Measurements from ENCODE around the gene MTMR1. TPM values are rescaled to one million over a fixed set of nuclear protein-coding genes. Genes with fewer than 3 reads are reported as not detected.

MTMR1 gene
- total RNA-seq, 1 donor from 2014 or later = 152 TPM

GRCh38 chrX:150719621-150720020 lies 26.4 kb downstream of the MTMR1 start:
- DNase-seq (ENCODE audit: low spot score in 2 of 2) = no peak
- TF ChIP-seq CTCF (IDR thresholded peaks at IDR 0.05) = no peak
- Histone ChIP-seq H3K27ac (no peak overlapping the region), H3K27me3 (no peaks in the 10 kb centered on the region), H3K4me1 (no peaks in the 10 kb centered on the region), H3K9me3 (no peaks in the 10 kb centered on the region), H3K4me3 (no peak overlapping the region), H3K36me3 (no peaks in the 10 kb centered on the region)
- intact Hi-C loops (cut with DNase I) = loop anchor here (5.0 kb wide), 1 partner anchor 757 kb away; no protein-coding TSS in a partner anchor

- TF ChIP-seq CTCF (IDR thresholded peaks at IDR 0.05) = no peak
- intact Hi-C loops (cut with DNase I) = no loop called here
- no peak for DNase-seq (ENCODE audit: low spot score in 2 of 2)
- peaks cover 4 to 22% of the 10 kb centered on the region in 2 donors for H3K36me3 ChIP-seq
- no peak overlapping the region for H3K4me3 ChIP-seq
- no peaks in the 10 kb centered on the region for H3K27me3 ChIP-seq
- no peaks in the 10 kb centered on the region for H3K9me3 ChIP-seq
- no peak overlapping the region for H3K27ac ChIP-seq
- no peaks in the 10 kb centered on the region for H3K4me1 ChIP-seq
These were observed 36.8 kb downstream of the MTMR1 start for GRCh38 chrX:150729956-150730355.

GRCh38 chrX:150730719-150731118 lies 37.5 kb downstream of the MTMR1 start:
- intact Hi-C loops (cut with DNase I) = no loop called here

GRCh38 chrX:150731795-150732194 lies 38.6 kb downstream of the MTMR1 start:
- Histone ChIP-seq H3K9me3 (no peaks in the 10 kb centered on the region), H3K4me3 (no peak overlapping the region), H3K27ac (no peak overlapping the region), H3K36me3 (peaks cover 4 to 25% of the 10 kb centered on the region in 2 donors), H3K4me1 (no peaks in the 10 kb centered on the region), H3K27me3 (no peaks in the 10 kb centered on the region)
- intact Hi-C loops (cut with DNase I) = no loop called here
- no peak for TF ChIP-seq CTCF (IDR thresholded peaks at IDR 0.05)
- DNase-seq (ENCODE audit: low spot score in 2 of 2) = no peak

More at GRCh38 chrX:150730719-150731118, 37.5 kb downstream of the MTMR1 start:
- H3K27me3 ChIP-seq = no peaks in the 10 kb centered on the region
- no peak overlapping the region for H3K27ac ChIP-seq
- peaks cover 4 to 25% of the 10 kb centered on the region in 2 donors for H3K36me3 ChIP-seq
- no peak overlapping the region for H3K4me3 ChIP-seq
- DNase-seq (ENCODE audit: low spot score in 2 of 2) = no peak
- H3K4me1 ChIP-seq = no peaks in the 10 kb centered on the region
- no peaks in the 10 kb centered on the region for H3K9me3 ChIP-seq
- TF ChIP-seq CTCF (IDR thresholded peaks at IDR 0.05) = no peak

GRCh38 chrX:150736475-150736874 lies 43.3 kb downstream of the MTMR1 start:
- no peak overlapping the region for H3K27ac ChIP-seq
- intact Hi-C loops (cut with DNase I) = no loop called here
- H3K4me1 ChIP-seq = no peaks in the 10 kb centered on the region
- H3K36me3 ChIP-seq = peaks cover 9 to 42% of the 10 kb centered on the region in 2 donors
- no peaks in the 10 kb centered on the region for H3K27me3 ChIP-seq
- DNase-seq (ENCODE audit: low spot score in 2 of 2) = no peak
- no peaks in the 10 kb centered on the region for H3K9me3 ChIP-seq
- TF ChIP-seq CTCF (IDR thresholded peaks at IDR 0.05) = no peak
- H3K4me3 ChIP-seq = no peak overlapping the region

- H3K36me3 ChIP-seq = peaks cover 2 to 16% of the 10 kb centered on the region in 2 donors
- intact Hi-C loops (cut with DNase I) = no loop called here
- H3K4me3 ChIP-seq = no peak overlapping the region
- no peaks in the 10 kb centered on the region for H3K27me3 ChIP-seq
- no peak for DNase-seq (ENCODE audit: low spot score in 2 of 2)
- H3K27ac ChIP-seq = no peak overlapping the region
- H3K4me1 ChIP-seq = no peaks in the 10 kb centered on the region
- no peaks in the 10 kb centered on the region for H3K9me3 ChIP-seq
- TF ChIP-seq CTCF (IDR thresholded peaks at IDR 0.05) = no peak
These were observed 58.9 kb downstream of the MTMR1 start for GRCh38 chrX:150752124-150752523.
